Stomach (tissue), 4 donors: ENCODE data around the gene RECK.

Experiments used
- EP300 ChIP-seq: sonication (generic); formaldehyde crosslinking; IDR thresholded peaks from one replicate; pipeline ENCODE4 v1.6.1; 2017; ENCODE audit warnings: antibody characterized with exemption
- POLR2A ChIP-seq, 4 donors: fragments of 450-650 bp; IDR thresholded peaks; one replicate each; pipeline ENCODE4 v1.6.1; 2016; ENCODE audit warnings: antibody characterized with exemption in 4 of 4, control low read depth in 2 of 4, mild to moderate bottlenecking in 1 of 4, moderate library complexity in 1 of 4
- POLR2AphosphoS5 ChIP-seq, 3 donors: sonication (generic); formaldehyde crosslinking; IDR thresholded peaks; one replicate each; pipeline ENCODE4 v1.6.1; 2016; ENCODE audit warnings: antibody characterized with exemption in 3 of 3
- TF ChIP-seq, protein P1 (sequence below), 7 experiments: fragments of 450-650 bp in 4 of 7; fragments of 200-600 bp in 3 of 7; sonication (generic) in 3 of 7; IDR thresholded peaks; one replicate each; pipeline ENCODE4 v1.5.1; 2016 to 2019; ENCODE audit warnings: antibody characterized with exemption in 7 of 7, control low read depth in 2 of 7, mild to moderate bottlenecking in 1 of 7

DNA sequence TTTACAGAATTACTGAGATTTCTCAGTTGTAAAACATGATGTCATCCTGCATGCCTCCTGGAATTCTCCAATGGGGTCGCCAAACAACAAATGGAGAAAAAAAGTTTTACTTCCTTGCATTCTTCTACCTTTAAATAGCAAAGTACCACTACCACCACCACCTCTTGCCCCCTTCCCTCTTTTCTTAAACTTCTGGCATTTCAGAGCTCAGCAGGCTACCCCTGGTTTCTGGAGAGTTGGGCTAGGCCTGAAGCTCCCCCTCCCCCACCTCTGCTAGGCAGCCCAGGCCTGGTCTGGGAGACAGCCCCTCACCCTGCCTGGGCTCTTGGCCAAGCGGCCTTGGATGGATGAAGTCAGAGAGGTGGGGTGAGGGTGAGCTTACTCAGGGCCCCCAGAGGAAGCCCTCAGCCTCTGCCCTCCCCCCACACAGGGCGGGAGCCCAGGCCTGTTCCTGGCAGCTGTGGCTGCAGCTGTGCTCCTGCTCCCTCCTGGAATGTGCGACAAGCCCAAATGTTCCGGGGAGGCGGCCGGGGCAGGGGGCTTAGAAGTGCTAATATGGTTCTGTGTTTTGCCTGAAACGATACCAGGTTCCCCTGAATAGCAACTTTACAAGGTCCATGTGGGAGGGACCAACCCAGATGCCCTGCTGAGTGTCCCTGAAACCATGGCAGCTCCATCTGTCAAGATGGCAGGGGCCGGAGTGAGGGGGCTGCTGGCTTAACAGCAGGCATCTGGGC is 126.5 kb downstream of the RECK start:
- TF ChIP-seq POLR2AphosphoS5 (IDR thresholded peaks at IDR 0.05) (no peak), POLR2A (IDR thresholded peaks at IDR 0.05) (no peak), EP300 (no peak)
- TF ChIP-seq, protein P1, sequence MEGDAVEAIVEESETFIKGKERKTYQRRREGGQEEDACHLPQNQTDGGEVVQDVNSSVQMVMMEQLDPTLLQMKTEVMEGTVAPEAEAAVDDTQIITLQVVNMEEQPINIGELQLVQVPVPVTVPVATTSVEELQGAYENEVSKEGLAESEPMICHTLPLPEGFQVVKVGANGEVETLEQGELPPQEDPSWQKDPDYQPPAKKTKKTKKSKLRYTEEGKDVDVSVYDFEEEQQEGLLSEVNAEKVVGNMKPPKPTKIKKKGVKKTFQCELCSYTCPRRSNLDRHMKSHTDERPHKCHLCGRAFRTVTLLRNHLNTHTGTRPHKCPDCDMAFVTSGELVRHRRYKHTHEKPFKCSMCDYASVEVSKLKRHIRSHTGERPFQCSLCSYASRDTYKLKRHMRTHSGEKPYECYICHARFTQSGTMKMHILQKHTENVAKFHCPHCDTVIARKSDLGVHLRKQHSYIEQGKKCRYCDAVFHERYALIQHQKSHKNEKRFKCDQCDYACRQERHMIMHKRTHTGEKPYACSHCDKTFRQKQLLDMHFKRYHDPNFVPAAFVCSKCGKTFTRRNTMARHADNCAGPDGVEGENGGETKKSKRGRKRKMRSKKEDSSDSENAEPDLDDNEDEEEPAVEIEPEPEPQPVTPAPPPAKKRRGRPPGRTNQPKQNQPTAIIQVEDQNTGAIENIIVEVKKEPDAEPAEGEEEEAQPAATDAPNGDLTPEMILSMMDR (IDR thresholded peaks at IDR 0.05): no peak
